Muscle layer of duodenum (tissue), 2 donors: Measurements from ENCODE around the gene FBXL16.
A peak's percentile ranks its signal among the peaks of the same experiment; 100 is the strongest.

Experiments
- H3K27ac ChIP-seq: one replicate; pipeline ENCODE4 v1.7.0; 2013; ENCODE audit warnings: mild to moderate bottlenecking, low read length
- H3K27me3 ChIP-seq: one replicate; pipeline ENCODE4 v1.7.0; 2013; ENCODE audit warnings: low read depth, mild to moderate bottlenecking, control low read depth, low read length
- H3K36me3 ChIP-seq, 2 donors: one replicate each; pipeline ENCODE4 v1.7.0; 2013; ENCODE audit warnings: low read length in 2 of 2, control low read depth in 1 of 2, mild to moderate bottlenecking in 1 of 2; ENCODE audit not compliant: insufficient read depth in 2 of 2, control insufficient read depth in 1 of 2
- H3K4me1 ChIP-seq, 2 donors: one replicate each; pipeline ENCODE4 v1.7.0; 2013; ENCODE audit warnings: low read length in 2 of 2, mild to moderate bottlenecking in 2 of 2, control low read depth in 1 of 2, moderate library complexity in 1 of 2; ENCODE audit not compliant: insufficient read depth in 2 of 2, control insufficient read depth in 1 of 2
- H3K4me3 ChIP-seq, 2 donors: one replicate each; pipeline ENCODE4 v1.7.0; 2013; ENCODE audit warnings: low read length in 2 of 2, low read depth in 1 of 2, mild to moderate bottlenecking in 1 of 2
- H3K9me3 ChIP-seq, 2 donors: one replicate each; pipeline ENCODE4 v1.7.0; 2013; ENCODE audit warnings: low read length in 2 of 2, control low read depth in 1 of 2, mild to moderate bottlenecking in 1 of 2; ENCODE audit not compliant: control insufficient read depth in 1 of 2
- donor health status: healthy.

The FBXL16 gene

DNA sequence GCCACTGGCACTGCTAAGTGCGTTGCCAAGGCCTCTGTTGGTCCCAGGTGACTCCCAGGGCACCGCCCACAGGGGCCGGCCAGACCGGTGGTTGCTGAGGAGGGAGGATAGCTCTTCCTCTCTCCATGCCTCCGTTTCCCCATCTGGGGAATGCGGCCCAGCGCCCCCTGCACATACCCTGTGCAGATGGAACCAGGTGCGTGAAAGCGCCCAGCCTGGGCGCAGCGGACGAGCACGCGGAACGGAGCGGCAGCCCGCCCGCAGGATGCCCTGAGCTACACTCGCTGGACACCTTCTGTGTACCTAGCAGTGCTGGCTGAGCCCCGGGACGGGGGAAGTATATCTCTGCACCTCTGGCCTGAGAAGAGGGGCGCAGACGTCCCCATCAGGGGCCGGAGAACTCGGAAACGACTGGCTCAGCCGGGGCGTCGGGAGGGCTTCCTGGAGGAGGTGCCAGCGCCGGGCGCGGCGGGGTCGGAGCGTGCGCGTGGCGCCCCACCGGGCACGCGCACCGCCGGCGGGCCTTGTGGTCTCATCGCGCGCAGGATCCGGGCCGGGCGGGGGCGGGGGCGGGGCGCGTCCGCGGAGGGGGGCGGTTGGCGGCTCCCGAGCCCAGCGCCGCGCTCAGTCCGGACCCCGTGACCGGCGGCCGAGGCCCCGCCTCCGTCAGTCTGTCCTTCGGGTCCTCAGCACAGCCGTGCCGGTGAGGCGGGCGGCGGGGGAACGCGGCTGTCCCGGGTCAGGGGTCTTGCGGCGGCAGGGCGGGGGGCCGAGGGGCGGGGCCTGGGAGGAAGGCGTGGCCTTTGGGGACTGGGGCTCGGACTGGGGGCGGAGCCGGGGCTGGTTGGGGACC lies 21.1 kb upstream of the FBXL16 start, which contains the start of the genes CCDC78 and HAGHL:
Gene CCDC78 (minus strand): TSS at position 6 of the 853 bp plus-strand sequence. CDS start 76 bp downstream, outside the sequence.
Gene HAGHL (plus strand): TSS at position 669 of the 853 bp plus-strand sequence. CDS start 404 bp downstream, outside the sequence.
- Histone ChIP-seq H3K4me3 (peak within 1 kb of the TSS; percentile 16 to 66), H3K36me3 (peaks cover 0 to 12% of the 10 kb centered on the region in 2 donors), H3K27ac (no peak within 1 kb of the TSS), H3K9me3 (no peaks in the 10 kb centered on the region), H3K27me3 (peaks cover 8% of the 10 kb centered on the region), H3K4me1 (peaks cover 0 to 28% of the 10 kb centered on the region in 2 donors)

GRCh38 chr16:726188-726437 lies 20.5 kb upstream of the FBXL16 start:
- Histone ChIP-seq H3K27me3 (peaks cover 8% of the 10 kb centered on the region), H3K4me1 (peaks cover 0 to 32% of the 10 kb centered on the region in 2 donors), H3K36me3 (peaks cover 0 to 9% of the 10 kb centered on the region in 2 donors), H3K9me3 (no peaks in the 10 kb centered on the region), H3K4me3 (no peak overlapping the region), H3K27ac (no peak overlapping the region)

GRCh38 chr16:725463-726187 lies 20.0 kb upstream of the FBXL16 start:
- Histone ChIP-seq H3K27ac (no peak overlapping the region), H3K27me3 (peaks cover 8% of the 10 kb centered on the region), H3K4me3 (no peak overlapping the region), H3K36me3 (peaks cover 0 to 7% of the 10 kb centered on the region in 2 donors), H3K4me1 (peaks cover 0 to 32% of the 10 kb centered on the region in 2 donors), H3K9me3 (no peaks in the 10 kb centered on the region)

DNA sequence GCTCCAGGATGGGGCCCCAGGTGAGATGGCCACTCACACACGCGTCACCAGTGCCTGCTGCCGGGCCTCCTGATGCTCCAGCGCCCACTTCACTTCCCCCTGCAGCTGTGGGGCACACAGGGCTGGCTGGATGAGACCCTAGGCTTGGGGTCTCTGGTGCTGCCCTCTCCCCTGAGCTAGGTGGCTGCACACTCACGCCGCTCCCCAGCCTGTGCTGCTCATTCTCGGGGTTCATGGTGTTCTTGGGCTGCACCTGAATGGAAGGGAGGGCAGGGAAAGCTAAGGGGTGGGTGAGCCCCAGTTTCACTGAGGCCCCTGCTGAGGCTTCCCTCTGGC lies 19.4 kb upstream of the FBXL16 start:
- peaks cover 3 to 39% of the 10 kb centered on the region in 2 donors for H3K4me1 ChIP-seq
- peaks cover 0 to under 1% of the 10 kb centered on the region in 2 donors for H3K36me3 ChIP-seq
- H3K27me3 ChIP-seq = peaks cover 8% of the 10 kb centered on the region
- H3K4me3 ChIP-seq = no peak overlapping the region
- H3K27ac ChIP-seq = no peak overlapping the region
- no peaks in the 10 kb centered on the region for H3K9me3 ChIP-seq

DNA sequence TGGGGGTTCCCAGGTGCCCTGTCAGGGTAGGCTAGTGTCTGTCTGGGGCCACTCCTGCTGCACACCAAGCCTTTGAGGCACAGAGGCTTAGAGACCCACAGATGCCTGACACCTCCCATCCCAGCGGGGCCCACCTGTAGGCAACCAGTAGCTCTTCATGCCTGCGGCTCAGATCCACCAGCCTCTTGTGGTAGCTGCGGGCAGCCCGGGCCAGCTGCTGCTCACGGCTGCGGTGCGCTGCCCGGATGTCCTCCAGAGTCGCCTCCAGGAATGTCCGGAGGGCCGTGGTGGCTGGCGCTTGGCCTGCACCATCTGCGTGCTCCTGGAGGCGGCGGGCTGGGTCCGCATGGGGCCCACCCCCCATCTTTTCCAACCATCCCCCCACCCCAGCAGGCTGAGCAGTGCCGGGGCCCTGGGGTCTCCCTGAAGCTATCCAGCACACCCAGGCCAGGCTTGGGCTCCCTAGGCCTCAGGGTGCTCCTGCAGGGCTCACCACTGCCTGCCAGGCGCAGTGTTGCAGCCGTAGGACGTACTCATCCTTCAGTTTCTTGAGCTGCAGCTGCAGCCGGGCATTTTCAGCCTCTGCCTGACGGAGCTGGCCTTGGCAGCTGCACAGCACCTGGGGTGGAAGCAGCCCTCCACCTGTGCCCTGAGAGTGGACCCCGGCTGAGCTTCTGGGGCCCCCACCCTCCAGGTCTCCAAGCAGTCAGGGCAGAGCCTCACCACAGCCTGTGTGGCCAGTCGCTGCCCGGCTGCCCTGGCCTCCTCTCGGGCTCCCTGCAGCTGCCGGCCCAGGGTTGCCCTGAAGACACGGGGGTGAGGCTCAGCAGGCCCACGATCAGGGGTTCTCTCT lies 18.8 kb upstream of the FBXL16 start:
- no peaks in the 10 kb centered on the region for H3K9me3 ChIP-seq
- H3K27me3 ChIP-seq = peaks cover 8% of the 10 kb centered on the region
- no peak overlapping the region for H3K4me3 ChIP-seq
- H3K36me3 ChIP-seq = no peaks in the 10 kb centered on the region
- no peak overlapping the region for H3K27ac ChIP-seq
- H3K4me1 ChIP-seq = peaks cover 5 to 44% of the 10 kb centered on the region in 2 donors

- Histone ChIP-seq H3K36me3 (no peaks in the 10 kb centered on the region), H3K27me3 (peaks cover 8% of the 10 kb centered on the region), H3K9me3 (no peaks in the 10 kb centered on the region), H3K4me1 (peaks cover 9 to 50% of the 10 kb centered on the region in 2 donors), H3K4me3 (no peak overlapping the region), H3K27ac (no peak overlapping the region)
Observed at GRCh38 chr16:723695-724094, 18.1 kb upstream of the FBXL16 start.

- peaks cover 9 to 50% of the 10 kb centered on the region in 2 donors for H3K4me1 ChIP-seq
- H3K4me3 ChIP-seq = no peak overlapping the region
- no peaks in the 10 kb centered on the region for H3K36me3 ChIP-seq
- H3K27ac ChIP-seq = no peak overlapping the region
- H3K27me3 ChIP-seq = peaks cover 8% of the 10 kb centered on the region
- H3K9me3 ChIP-seq = no peaks in the 10 kb centered on the region
Observed at GRCh38 chr16:722835-723633, 17.4 kb upstream of the FBXL16 start.

DNA sequence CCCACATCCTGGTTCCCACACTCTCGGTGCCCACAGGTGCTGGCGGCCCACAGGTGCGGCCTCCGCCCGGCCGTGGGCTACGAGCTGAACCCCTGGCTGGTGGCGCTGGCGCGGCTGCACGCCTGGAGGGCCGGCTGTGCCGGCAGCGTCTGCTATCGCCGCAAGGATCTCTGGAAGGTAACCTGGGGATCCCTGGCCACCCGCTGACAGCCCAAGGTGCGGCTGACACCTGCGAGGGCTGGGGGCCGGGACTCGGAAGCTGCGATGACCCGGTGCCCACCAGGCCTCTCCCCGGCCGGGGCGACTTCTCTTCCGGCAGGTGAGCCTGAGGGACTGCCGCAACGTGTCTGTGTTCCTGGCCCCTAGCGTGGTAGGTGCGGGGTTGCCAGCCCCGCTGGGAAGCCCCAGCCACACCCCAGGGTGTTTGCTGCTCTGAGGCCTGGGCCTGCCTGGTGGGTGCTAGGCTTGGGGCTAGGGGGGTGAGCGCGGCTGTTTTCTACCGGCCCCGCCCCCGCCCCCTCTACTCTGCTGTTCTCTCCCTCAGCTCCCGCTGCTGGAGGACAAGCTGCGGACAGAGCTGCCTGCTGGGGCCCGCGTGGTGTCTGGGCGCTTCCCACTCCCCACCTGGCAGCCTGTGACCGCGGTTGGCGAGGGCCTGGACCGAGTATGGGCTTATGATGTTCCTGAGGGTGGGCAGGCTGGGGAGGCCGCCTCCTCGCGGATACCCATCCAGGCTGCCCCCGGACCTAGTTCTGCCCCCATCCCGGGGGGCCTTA lies 16.4 kb upstream of the FBXL16 start:
- Histone ChIP-seq H3K9me3 (no peaks in the 10 kb centered on the region), H3K27ac (no peak overlapping the region), H3K27me3 (peaks cover 8% of the 10 kb centered on the region), H3K36me3 (no peaks in the 10 kb centered on the region), H3K4me1 (peaks cover 9 to 47% of the 10 kb centered on the region in 2 donors), H3K4me3 (peak overlapping the region in 1 of 2 donors; percentile 70)

DNA sequence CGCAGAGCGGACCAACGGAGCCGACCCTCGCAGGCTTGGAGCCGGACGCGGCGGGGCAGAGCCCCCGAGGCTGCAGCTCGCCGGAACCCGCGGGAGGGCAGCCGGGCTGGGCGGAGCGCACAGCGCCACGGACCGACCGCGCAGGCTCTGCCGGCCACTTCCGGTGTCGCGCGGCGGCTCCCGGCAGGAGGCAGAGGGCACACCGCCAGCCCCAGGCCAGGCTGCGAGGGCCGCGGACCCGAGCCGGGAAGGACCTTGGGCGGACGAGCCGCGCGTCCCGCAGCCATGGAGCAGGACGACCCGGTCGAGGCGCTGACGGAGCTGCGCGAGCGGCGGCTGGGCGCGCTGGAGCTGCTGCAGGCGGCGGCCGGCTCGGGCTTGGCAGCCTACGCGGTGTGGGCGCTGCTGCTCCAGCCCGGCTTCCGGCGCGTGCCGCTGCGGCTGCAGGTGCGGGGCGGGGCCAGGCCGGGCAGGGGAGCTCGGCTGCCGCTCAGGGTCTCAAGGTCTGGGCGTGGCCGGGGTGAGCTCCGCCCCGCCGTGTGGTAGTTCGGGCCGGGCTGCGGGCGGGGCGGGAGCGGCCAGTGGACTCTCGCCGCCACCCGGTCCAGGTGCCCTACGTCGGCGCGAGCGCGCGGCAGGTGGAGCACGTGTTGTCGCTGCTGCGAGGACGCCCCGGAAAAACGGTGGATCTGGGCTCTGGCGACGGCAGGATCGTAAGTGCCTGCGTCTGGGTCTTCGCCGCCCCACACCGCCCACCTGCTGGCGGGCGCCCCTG lies 15.6 kb upstream of the FBXL16 start, which contains the start of gene ANTKMT:
Gene ANTKMT (plus strand): TSS at position 157 of the 775 bp plus-strand sequence. CDS start 129 bp downstream, at position 286.
- Histone ChIP-seq H3K4me3 (peak within 1 kb of the TSS; percentile 55 to 70), H3K27ac (peak within 1 kb of the TSS; percentile 31), H3K9me3 (no peaks in the 10 kb centered on the region), H3K36me3 (no peaks in the 10 kb centered on the region), H3K4me1 (peaks cover 9 to 48% of the 10 kb centered on the region in 2 donors), H3K27me3 (peaks cover 4% of the 10 kb centered on the region)
